C4-2B (cell line): ENCODE measurements around the gene DAD1.
"Not testable (repeated sequence)": the region's sequence is repeated elsewhere in the genome, so short reads cannot be mapped to it uniquely, and the experiment has no call there.

ENCODE experiments used
- ZFX ChIP-seq: fragments of 450-650 bp; IDR thresholded peaks from 2 replicates; pipeline ENCODE4 v1.6.1; 2017
- TF ChIP-seq, protein P1 (sequence below): fragments of 450-650 bp; conservative IDR thresholded peaks from 2 replicates; pipeline ENCODE4 v1.5.1; 2017; ENCODE audit warnings: mild to moderate bottlenecking

GRCh38 chr14:22543570-22544357 is 45.3 kb downstream of the DAD1 start:
- TF ChIP-seq, protein P1, sequence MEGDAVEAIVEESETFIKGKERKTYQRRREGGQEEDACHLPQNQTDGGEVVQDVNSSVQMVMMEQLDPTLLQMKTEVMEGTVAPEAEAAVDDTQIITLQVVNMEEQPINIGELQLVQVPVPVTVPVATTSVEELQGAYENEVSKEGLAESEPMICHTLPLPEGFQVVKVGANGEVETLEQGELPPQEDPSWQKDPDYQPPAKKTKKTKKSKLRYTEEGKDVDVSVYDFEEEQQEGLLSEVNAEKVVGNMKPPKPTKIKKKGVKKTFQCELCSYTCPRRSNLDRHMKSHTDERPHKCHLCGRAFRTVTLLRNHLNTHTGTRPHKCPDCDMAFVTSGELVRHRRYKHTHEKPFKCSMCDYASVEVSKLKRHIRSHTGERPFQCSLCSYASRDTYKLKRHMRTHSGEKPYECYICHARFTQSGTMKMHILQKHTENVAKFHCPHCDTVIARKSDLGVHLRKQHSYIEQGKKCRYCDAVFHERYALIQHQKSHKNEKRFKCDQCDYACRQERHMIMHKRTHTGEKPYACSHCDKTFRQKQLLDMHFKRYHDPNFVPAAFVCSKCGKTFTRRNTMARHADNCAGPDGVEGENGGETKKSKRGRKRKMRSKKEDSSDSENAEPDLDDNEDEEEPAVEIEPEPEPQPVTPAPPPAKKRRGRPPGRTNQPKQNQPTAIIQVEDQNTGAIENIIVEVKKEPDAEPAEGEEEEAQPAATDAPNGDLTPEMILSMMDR: not testable (repeated sequence)
- not testable (repeated sequence) for TF ChIP-seq ZFX
